ENCODE measurements around the gene CASKIN1. TPM values are rescaled to one million over a fixed set of nuclear protein-coding genes. Genes with fewer than 3 reads are reported as not detected.

CASKIN1 gene
- polyA plus RNA-seq, 1 donor (not counting 4 experiments of a cell fraction or from before 2014, with no cell fraction given): 0.04 TPM

GRCh38 chr16:2216330-2216729, 19.9 kb upstream of the CASKIN1 start:
- Histone ChIP-seq H4K20me1 (ENCODE audit: control insufficient read depth, extremely low read depth, insufficient read depth, low read length) (no peaks in the 10 kb centered on the region), H3K9ac (ENCODE audit: control insufficient read depth, extremely low read depth, insufficient read depth, low read length) (no peak overlapping the region), H3K36me3 (ENCODE audit: control insufficient read depth in 2 of 2, extremely low read depth in 1 of 2, insufficient read depth in 2 of 2, low read length in 2 of 2) (peaks cover 0 to 15% of the 10 kb centered on the region in 2 experiments), H3K4me2 (ENCODE audit: control insufficient read depth, extremely low read depth, insufficient read depth, low read depth, low read length) (no peak overlapping the region), H3K27ac (ENCODE audit: control insufficient read depth, insufficient read depth, low read length) (no peak overlapping the region), H3K4me1 (ENCODE audit: control insufficient read depth, extremely low read depth, insufficient read depth, low read length) (peaks cover 13% of the 10 kb centered on the region), H3K9me3 (ENCODE audit: control insufficient read depth, low read depth, low read length) (no peaks in the 10 kb centered on the region), H3K9me1 (ENCODE audit: control insufficient read depth, extremely low read depth, insufficient read depth, low read length) (no peaks in the 10 kb centered on the region), H3K27me3 (ENCODE audit: control insufficient read depth, extremely low read depth, insufficient read depth, low read length) (no peaks in the 10 kb centered on the region), H3K79me2 (ENCODE audit: control insufficient read depth, insufficient read depth, low read length) (peaks cover 20% of the 10 kb centered on the region), H3K4me3 (ENCODE audit: control insufficient read depth in 2 of 3, extremely low read depth in 1 of 3, insufficient read depth in 2 of 3, low read depth in 1 of 3, low read length in 3 of 3) (no peak overlapping the region), H2AFZ (ENCODE audit: control insufficient read depth, low read length) (no peak overlapping the region)
- no peak for TF ChIP-seq CTCF (optimal IDR thresholded peaks at IDR 0.05 in 1 of 3, IDR thresholded peaks at IDR 0.05 in 1 of 3, conservative IDR thresholded peaks at IDR 0.05 in 1 of 3; ENCODE audit: extremely low read depth in 1 of 3, insufficient read depth in 2 of 3, low read length in 3 of 3)
- no peak for TF ChIP-seq EZH2 (IDR thresholded peaks at IDR 0.05; ENCODE audit: low read length)
- dilution Hi-C loops (cut with MboI; ENCODE audit: extremely low pct_ligation_motif_present, low sequenced_read_pairs): no loop called here
- DNase-seq (ENCODE audit: low read depth, low spot score): no peak
- no peak for FAIRE-seq

GRCh38 chr16:2214719-2214968, 18.2 kb upstream of the CASKIN1 start, which contains the start of gene PGP:
Gene PGP, minus strand, starts transcription at chr16:2214840. Its CDS starts 63 bp downstream, at chr16:2214777.
- H3K27me3 ChIP-seq (ENCODE audit: control insufficient read depth, extremely low read depth, insufficient read depth, low read length): no peaks in the 10 kb centered on the region
- TF ChIP-seq EZH2 (IDR thresholded peaks at IDR 0.05; ENCODE audit: low read length): no peak
- TF ChIP-seq CTCF (optimal IDR thresholded peaks at IDR 0.05 in 1 of 3, IDR thresholded peaks at IDR 0.05 in 1 of 3, conservative IDR thresholded peaks at IDR 0.05 in 1 of 3; ENCODE audit: extremely low read depth in 1 of 3, insufficient read depth in 2 of 3, low read length in 3 of 3): no peak
- peaks cover 13% of the 10 kb centered on the region for H3K4me1 ChIP-seq (ENCODE audit: control insufficient read depth, extremely low read depth, insufficient read depth, low read length)
- dilution Hi-C loops (cut with MboI; ENCODE audit: extremely low pct_ligation_motif_present, low sequenced_read_pairs): no loop called here
- no peaks in the 10 kb centered on the region for H3K9me3 ChIP-seq (ENCODE audit: control insufficient read depth, low read depth, low read length)
- H3K27ac ChIP-seq (ENCODE audit: control insufficient read depth, insufficient read depth, low read length): peak within 1 kb of the TSS; percentile 90
- DNase-seq (ENCODE audit: low read depth, low spot score) (no peak), FAIRE-seq (no peak)
- H3K4me3 ChIP-seq (ENCODE audit: control insufficient read depth in 2 of 3, extremely low read depth in 1 of 3, insufficient read depth in 2 of 3, low read depth in 1 of 3, low read length in 3 of 3): peak within 1 kb of the TSS; percentile 61 to 93 (median 80)
- H3K9ac ChIP-seq (ENCODE audit: control insufficient read depth, extremely low read depth, insufficient read depth, low read length): peak within 1 kb of the TSS; percentile 92
- peaks cover 0 to 15% of the 10 kb centered on the region in 2 experiments for H3K36me3 ChIP-seq (ENCODE audit: control insufficient read depth in 2 of 2, extremely low read depth in 1 of 2, insufficient read depth in 2 of 2, low read length in 2 of 2)
- peak within 1 kb of the TSS; percentile 96 for H3K4me2 ChIP-seq (ENCODE audit: control insufficient read depth, extremely low read depth, insufficient read depth, low read depth, low read length)
- no peaks in the 10 kb centered on the region for H3K9me1 ChIP-seq (ENCODE audit: control insufficient read depth, extremely low read depth, insufficient read depth, low read length)
- H4K20me1 ChIP-seq (ENCODE audit: control insufficient read depth, extremely low read depth, insufficient read depth, low read length): no peaks in the 10 kb centered on the region
- peak within 1 kb of the TSS; percentile 89 for H2AFZ ChIP-seq (ENCODE audit: control insufficient read depth, low read length)
- peaks cover 20% of the 10 kb centered on the region for H3K79me2 ChIP-seq (ENCODE audit: control insufficient read depth, insufficient read depth, low read length)

Measured in keratinocyte (primary cell).